Midbrain (tissue), 1 donor: ENCODE data around the gene RFX1.
"Not testable (repeated sequence)": the region's sequence is repeated elsewhere in the genome, so short reads cannot be mapped to it uniquely, and the experiment has no call there.

Source experiments
- DNase-seq: peaks from one replicate; lab custom pipeline; 2025; lab: John Stamatoyannopoulos, UW

The RFX1 gene

DNA sequence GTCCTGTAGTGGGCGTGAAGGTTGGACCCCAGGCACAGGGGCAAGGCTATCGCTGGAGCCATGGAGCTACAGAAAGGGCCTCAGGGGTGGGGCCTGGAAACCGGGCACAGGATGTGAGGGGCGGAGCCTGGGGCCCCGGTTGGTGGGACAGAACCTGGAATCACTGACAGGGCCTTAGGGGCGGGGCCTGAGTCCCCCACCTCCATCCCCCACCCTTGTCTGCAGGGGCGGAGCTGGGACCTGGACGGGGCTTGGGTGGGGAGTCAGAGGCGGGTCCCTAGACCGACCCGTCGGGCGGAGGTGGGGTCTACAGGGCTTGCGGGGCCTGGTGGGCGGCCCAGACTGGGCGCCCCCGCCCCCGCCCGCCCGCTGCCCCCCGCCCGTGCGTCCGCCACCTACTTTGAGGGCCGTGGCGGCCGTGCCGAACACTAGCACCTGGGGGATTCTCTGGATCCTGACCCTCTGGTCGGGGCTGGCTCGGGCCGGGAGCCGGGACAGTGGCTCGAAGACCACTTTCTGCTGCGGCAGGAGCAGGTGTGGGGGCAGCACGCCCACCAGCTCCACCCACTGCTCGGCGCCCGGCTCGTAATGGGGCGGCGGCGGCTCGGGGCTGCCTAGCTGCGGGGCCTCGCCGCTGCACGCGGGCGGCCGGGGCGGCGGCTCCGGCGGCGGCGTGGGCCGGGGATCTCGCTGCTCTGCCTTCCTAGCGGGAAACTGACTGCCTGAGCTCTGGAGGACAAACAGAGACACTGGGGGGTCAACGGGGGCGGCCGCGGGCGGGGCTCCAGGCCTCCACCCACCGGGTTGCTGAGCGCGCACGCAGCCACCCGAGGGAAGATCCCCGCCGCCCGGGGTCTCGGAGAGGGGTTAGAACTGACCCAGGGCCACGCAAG, 27.5 kb downstream of the RFX1 start:
- DNase-seq = peak; percentile 24

DNA sequence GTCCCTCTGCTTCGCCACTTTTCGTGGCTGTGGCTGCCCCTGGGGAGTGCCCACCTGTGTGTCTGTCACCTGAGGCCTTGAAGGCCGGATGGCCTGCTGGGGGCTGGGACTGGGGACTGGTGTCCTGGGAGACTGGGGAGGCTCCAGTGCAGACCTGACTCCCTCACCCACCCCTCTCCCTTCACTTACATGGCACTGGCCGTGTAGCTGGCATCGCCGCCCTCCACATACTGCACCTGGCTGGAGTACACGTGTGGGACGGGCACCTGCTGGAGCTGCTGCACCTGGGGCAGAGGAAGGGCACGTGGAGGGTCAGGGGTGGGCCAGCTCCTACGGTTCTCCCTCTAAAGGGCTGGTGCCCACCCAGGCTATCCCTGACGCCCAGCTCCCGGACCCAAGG, 28.3 kb downstream of the RFX1 start:
- no peak for DNase-seq

DNA sequence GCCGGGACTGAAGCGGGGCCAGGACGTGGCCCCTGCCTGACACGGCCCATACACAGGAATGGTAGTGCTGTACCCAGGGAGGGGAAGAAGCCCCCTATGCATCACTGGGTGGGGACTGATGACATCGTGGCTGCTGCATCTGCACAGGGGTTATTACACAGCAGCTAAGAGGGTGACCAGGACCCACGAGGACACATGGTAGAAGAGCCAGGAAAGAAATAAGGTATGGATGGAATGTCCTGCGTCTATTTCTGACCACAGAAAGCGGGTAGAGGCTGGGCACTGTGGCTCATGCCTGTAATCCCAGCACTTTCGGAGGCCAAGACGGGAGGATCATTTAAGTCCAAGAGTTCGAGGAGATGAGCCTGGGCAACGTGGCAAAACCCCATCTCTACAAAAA, 29.7 kb downstream of the RFX1 start:
- no peak for DNase-seq

DNA sequence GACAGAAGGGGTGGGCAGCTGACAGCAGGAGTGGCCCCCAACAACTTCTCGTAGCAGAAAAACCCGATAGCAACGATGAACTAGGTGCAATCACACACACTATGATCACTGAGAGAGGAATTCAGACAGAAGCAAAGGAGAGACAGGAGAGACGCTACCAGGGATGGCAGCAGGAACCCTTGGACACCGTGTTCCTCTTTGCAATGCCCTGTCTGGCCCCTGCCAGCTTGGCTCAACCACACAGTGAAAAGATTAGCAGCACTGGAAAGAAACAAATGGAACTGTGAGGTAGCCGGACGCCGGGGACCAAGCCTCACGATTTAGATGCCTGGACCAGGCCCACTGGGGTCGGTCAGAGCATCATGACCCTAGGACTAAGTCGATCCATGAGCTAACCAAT, 30.2 kb downstream of the RFX1 start:
- no peak for DNase-seq

DNA sequence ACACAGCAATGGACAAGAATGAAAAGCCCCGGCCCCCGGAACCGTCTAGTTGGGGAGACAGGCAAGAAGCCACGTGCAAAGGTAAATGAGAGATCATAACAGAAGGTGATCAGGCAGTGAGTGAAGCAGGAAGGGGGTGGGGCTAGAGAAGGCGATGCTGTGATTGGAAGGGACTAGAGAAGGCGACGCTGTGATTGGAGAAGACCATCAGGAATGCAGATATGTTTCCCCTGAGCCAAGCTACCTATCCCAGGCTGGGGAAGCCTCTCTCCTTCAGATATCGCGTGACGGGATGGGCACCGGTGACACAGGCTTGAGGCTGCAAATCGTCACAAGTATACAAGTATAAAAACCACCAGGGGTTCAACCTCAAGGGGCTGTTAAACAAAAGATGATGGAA, 32.0 kb downstream of the RFX1 start:
- DNase-seq = no peak

DNA sequence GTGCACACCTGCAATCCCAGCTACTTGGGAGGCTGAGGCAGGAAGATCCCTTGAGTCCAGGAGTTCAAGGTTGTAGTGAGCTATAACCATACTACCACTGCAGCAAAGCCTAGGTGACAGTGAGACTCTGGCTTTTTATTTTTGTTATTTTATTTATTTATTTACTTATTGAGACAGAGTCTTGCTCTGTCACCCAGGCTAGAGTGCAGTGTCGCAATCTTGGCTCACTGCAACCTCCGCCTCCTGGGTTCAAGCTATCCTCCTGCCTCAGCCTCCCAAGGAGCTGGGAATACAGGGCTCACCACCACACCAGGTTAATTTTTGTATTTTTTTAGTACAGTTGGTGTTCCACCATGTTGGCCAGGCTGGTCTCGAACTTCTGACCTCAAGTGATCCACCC, 32.6 kb downstream of the RFX1 start:
- DNase-seq = not testable (repeated sequence)

DNA sequence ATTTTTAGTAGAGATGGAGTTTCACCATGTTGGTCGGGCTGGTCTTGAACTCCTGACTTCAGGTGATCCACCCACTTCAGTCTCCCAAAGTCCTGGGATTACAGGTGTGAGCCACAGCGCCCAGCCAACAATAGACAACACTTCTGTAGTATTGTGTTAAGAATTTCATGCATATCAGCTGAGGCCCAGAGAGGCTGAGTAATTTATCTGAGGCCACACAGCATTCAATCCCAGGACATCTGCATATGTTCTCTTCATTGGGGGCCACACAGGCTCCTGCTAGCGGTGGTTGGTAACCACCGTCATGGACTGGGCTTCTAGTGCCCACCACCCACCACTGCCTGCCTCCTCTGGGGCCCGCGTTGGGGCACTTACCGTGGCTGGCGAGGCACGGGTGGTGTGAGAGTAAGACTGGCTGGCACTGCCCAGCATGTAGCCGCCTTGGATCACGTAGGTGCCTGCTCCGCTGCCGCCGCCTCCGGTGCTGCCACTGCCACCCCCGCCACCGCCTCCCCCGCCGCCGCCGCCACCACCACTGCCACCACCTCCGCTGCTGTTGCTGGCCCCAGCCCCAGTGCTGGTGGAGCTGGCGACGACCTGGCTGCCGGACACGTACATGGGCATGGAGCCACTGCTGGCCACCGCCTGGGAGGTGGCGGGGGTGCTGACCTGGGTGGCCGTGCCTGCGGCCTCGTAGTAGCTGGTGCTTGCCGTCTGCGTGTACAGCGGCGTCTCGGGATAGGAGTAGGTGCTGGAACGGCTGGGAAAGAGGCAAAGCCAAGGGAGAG, 33.6 kb downstream of the RFX1 start:
- DNase-seq = no peak

DNA sequence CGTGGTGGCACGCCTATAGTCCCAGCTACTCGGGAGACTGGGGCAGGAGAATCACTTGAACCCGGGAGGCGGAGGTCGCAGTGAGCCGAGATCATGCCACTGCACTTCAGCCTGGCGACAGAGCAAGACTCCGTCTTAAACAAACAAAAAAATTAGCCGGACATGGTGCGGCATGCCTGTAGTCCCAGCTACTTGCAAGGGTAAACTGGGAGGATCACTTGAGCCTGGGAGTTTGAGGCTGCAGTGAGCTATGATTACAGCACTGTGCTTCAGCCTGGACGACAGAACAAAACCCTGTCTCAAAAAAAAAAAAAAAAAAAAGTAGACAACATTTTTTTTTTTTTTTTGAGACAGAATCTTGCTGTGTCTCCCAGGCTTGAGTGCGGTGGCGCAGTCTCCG, 34.3 kb downstream of the RFX1 start:
- not testable (repeated sequence) for DNase-seq

DNA sequence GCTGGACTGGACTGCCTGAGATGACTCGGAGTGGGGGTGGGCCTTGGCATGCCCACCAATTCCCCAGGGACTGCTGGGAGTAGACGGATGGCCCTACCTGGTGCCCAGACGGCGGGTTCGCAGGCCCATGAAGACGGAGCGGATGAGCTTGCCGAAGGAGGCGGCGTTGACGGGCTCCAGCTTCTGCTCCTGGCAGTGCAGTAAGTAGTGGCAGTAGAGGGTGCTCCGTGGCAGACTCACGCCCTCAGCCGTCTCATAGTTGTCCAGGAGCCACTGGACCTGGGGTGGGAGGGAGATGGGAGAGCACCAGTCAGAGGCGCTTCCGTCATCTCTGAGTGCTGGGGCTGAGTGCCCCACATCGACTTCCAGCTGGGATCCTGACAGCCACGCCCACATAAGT, 36.2 kb downstream of the RFX1 start:
- DNase-seq = no peak

DNA sequence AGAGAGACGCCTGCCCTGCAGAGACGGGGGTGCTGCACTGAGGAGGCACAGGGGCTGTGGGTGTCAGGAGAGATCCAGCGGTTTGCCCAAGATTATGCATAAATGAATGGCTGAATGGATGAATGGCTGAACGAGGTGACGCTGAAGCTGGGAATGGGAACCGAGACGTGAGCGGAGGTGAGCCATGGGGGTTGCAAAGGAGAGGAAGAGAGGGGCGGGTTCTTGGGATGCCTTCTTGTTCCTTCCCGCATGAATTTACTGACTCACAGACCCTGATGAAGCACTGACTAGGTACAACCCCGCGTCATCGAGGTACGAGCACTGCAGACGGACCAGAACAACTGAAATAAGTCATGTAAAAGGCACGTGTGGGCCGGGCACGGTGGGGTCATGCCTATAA, 37.1 kb downstream of the RFX1 start:
- no peak for DNase-seq

DNA sequence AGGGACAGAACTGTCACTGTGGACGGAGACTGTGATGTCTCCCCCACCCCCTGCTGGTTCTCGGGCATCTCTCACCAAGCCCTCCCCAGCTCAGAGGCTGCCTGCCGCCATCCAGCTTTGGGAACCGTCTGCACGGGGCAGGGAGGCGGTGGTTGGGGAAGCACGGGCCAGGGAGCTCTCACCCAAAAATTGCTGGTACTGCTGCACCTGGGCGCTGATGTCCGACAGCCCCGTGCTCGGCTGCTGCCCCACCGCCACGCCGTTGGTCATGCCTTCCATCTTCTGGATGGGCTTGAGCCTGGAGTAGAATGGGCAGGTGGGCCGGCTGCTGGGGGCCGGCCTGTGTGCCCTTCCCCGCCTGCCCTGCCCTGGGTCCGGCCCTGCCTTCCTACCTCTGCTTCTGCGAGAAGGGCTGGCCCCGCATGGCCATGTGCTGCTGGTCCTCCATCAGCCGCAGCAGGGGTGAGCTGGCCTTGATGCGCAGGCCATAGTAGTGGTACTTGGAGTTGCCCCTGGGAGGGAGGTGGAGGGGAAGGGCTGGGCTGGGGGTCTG, 37.7 kb downstream of the RFX1 start:
- DNase-seq = no peak

DNA sequence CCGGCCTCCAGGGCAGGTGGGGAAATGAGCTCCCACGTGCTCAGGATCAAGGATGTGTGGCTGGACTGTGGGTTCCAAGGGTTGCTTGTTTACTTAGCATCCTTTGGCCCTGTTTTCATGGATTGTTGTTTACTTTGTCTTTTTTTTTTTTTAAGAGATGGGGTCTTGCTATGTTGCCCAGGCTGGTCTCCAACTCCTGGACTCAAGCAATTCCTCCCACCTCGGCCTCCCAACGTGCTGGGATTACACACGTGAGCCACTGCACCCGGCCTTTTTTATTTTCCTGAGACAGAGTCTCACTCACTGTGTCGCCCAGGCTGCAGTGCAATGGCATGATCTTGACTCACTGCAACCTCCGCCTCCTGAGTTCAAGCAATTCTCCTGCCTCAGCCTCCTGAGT, 38.9 kb downstream of the RFX1 start:
- not testable (repeated sequence) for DNase-seq

DNA sequence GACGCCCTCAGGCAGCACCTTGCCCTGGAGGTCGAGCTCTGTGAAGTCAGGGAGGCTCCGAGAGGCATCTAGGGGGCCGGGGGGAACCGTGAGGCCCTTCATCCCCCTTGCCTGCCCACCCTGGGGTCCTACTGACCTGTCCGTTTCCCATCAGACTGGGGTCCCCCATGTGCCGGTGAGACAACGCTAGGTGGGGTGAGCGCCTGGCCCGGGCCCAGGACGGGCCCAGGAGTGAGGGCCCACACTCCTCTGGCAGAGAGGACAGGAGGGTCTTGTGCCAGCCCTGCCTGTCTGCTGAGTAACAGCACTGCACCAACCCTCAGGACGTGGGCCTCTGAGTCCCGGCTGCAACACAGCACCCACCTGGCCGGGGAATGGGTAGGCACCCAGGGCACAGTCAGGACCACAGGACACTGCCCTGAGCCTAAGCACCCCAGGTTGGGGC, 39.4 kb downstream of the RFX1 start:
- no peak for DNase-seq

DNA sequence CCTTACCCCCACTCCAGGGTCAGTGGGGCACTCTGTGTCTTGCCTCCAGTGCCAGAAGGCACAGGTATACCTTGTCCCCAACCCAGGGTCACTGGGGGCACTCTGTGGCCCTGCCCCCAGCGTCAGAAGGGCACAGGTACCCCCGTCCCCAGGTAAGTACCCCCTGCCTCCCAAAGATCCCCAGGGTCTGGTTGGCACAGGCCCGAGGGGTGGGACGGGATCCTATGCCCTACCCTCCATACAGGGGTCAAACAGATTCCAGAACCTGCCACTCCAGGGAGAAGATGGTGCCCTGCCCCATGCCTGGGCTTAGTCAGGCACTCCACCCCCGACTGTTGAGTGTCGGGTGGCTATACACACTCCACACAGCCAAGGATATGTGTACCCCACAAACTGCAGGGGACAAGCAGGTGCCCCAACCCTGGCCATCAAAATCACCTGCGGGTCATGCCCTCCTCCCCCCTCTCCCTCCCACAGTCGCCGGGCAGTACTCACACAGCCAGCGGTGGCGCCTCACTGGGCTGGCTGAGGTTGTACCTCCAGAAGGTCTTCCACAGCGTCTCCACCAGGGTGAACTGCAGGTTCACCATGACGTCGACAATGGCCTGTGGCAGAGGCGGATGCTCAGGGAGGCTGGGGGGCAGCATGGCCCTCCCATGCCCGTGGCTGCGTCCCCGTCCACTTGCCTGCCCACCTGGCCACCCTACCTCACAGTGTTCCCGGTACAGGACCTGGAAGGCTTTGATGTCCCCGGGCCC, 40.0 kb downstream of the RFX1 start:
- no peak for DNase-seq

DNA sequence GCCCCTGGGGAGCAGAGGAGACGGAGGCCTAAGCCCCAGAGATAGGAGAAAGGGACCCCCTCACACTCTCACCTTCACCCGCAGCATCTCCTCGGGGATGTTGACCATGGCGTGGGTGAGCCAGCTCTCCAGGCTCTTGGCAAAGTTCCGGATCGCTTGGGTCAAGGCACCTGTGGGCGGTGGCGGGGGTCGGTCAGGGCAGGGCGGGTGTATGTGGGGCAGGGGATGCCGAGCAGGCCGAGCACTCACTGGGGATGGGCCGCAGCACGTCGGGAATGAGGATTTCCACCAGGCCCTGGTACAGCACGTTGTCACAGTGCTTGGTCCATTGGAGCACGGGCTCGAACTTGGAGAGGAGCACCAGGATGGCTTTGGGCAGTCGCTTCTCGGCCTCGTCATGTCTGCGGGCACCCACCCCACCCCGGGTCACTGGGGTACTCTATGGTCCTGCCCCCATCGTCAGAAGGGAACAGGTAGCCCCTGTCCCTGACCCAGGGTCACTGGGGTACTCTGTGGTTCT, 40.7 kb downstream of the RFX1 start:
- DNase-seq = no peak

DNA sequence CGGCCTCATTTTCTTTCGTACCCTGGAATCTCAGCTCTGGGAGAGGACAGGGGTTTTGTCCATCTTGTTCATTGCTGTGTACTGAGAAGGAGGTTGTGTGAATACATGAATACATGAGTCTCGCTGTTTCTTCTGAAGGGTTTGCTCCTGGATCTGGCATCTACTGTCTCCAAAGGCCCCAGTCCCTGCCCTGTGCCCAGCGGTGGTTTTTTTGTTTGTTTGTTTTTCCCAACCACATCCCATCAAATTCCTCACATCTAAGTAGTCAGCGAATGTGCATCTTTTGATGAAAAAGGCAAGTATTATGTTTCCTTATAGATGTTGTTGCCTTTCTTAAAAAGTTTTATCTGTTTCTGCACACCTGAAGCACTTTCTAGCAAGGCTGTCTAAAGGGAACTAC, 41.3 kb downstream of the RFX1 start:
- DNase-seq = no peak

DNA sequence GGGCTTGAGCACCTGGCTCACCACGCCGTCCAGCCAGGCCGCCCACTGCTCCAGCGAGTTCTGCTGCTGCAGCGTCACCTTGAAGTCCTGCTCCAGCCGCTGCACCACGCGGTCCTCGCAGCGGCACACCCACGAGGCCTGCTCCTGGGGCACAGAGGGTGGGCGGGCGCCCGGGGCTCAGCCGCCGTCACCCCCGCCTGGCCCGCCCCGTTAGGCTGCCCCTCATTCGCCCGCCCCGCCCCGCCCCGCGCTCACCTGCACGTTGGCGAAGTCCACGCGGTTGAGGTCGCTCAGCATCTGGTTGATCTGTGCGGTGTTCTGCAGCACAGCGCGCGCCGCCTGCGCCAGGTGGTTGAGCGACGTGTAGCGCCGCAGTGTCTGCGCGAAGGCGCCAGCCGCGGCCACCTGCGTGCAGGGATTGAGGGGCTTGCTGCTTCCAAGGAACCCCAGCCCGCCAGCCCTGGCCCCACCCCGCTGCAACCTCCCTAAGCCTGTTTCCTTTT, 42.5 kb downstream of the RFX1 start:
- DNase-seq = no peak

DNA sequence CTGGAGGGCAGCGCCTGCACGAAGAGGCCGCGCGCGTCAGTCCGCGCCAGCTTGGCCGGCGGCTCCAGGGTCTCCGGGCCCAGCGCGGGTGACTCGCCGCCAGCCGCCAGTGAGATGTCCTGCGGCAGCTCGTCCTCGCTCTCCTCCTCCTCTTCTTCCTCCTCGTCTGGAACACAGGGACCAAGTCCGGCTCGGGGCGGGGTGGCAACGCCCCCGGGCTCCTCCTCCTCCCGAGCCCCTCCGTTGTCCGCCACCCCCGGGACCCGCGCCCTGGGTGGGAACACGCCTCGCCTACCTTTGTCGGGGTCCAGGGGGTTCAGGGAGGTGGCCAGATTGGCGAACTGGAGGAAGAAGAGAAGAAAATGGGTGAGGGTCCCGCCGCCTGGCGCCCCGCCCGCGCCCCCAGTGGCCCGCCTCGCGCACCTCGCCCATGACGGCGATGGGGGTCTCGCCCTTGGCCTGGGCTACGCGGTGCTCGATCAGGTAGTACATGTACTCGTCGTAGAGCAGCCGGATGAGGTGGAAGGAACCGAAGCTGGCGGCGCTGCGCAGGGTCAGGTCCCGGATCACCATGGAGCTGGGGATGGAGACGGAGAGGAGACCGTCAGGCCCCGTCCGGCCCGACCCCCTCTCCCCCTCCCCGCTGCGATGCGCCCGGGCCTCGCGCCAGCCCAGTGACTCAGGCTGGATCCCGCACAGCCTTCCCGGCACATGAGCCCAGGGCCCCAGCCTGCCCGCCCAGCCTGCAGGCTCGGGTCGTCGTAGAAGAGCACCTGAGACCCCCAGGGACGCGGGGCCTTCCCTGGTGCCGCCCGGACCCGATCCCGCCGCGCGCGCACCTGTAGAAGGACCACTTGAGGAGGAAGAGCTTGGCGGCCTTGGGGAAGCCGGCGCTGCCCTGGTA, 43.2 kb downstream of the RFX1 start:
- DNase-seq = no peak

DNA sequence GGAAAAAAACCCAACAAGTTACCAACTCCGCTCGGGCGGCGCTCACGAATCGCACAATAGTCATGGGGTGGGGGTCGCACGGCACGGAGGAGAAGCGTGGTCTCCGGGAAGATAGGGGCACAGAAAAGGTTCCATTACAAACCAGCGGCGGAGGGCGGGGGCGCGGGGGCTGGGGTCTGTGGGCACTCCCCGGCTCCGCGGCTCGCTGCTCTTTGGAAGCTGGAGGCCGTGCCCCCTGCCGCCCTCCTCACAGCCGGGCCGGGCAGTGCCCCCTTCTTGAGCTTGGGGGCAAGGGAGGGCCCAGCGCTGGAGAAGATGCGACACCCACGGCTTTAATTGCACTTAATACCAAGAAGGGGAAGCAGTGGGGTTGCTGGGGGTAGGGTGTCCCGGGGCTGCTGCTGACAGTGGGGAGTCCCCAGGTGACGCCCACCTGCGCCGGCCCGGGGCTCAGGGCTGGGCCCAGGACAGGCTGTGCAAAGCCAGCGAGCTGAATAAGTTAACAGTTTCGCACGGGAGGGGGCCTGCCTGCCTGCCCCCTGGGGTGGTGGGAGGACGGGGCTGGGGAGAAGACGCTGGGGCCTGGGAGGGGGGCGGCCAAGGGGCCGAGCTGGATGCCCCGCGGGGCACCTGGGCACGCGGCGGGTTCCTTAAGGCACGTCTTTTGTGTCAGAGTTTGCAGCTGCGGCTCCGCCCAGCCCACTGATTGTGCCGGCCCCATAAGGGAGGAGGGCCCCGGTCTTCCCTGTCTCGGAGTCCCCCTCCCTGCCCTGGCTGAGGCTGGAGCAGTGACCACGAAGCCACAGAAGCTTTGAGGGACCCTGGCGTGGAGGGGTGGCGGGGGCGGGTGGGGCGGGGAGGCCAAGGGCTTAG, 44.1 kb downstream of the RFX1 start:
- DNase-seq = no peak
